ENCODE data around the gene RAB4B.
"Not testable (repeated sequence)": the region's sequence is repeated elsewhere in the genome, so short reads cannot be mapped to it uniquely, and the experiment has no call there.

RAB4B gene

GRCh38 chr19:40813182-40813581 is 35.1 kb downstream of the RAB4B start:
- H3K27ac ChIP-seq (ENCODE audit: poor library complexity, severe bottlenecking): no peak overlapping the region
- H3K27me3 ChIP-seq (ENCODE audit: insufficient read depth, poor library complexity, severe bottlenecking): no peaks in the 10 kb centered on the region
- H3K4me3 ChIP-seq (ENCODE audit: severe bottlenecking): no peak overlapping the region
- peaks cover 15% of the 10 kb centered on the region for H3K36me3 ChIP-seq (ENCODE audit: low read depth)
- H3K4me1 ChIP-seq (ENCODE audit: insufficient read depth, poor library complexity, severe bottlenecking): peaks cover 2% of the 10 kb centered on the region
- no peak for DNase-seq (ENCODE audit: low spot score)
- no peak for TF ChIP-seq CTCF (IDR thresholded peaks at IDR 0.05; ENCODE audit: poor library complexity, severe bottlenecking)
- no peak for ATAC-seq (ENCODE audit: low read depth)
- H3K9me3 ChIP-seq (ENCODE audit: severe bottlenecking): no peaks in the 10 kb centered on the region

- H3K36me3 ChIP-seq (ENCODE audit: low read depth): no peaks in the 10 kb centered on the region
- H3K4me3 ChIP-seq (ENCODE audit: severe bottlenecking): no peak overlapping the region
- no peak for TF ChIP-seq CTCF (IDR thresholded peaks at IDR 0.05; ENCODE audit: poor library complexity, severe bottlenecking)
- H3K9me3 ChIP-seq (ENCODE audit: severe bottlenecking): no peaks in the 10 kb centered on the region
- ATAC-seq (ENCODE audit: low read depth): no peak
- peaks cover 2% of the 10 kb centered on the region for H3K4me1 ChIP-seq (ENCODE audit: insufficient read depth, poor library complexity, severe bottlenecking)
- H3K27ac ChIP-seq (ENCODE audit: poor library complexity, severe bottlenecking): no peak overlapping the region
- no peaks in the 10 kb centered on the region for H3K27me3 ChIP-seq (ENCODE audit: insufficient read depth, poor library complexity, severe bottlenecking)
- DNase-seq (ENCODE audit: low spot score): no peak
These were observed 37.2 kb downstream of the RAB4B start for GRCh38 chr19:40815223-40815622.

- H3K4me1 ChIP-seq (ENCODE audit: insufficient read depth, poor library complexity, severe bottlenecking); H3K4me3 ChIP-seq (ENCODE audit: severe bottlenecking); H3K36me3 ChIP-seq (ENCODE audit: low read depth); H3K27me3 ChIP-seq (ENCODE audit: insufficient read depth, poor library complexity, severe bottlenecking); H3K27ac ChIP-seq (ENCODE audit: poor library complexity, severe bottlenecking); H3K9me3 ChIP-seq (ENCODE audit: severe bottlenecking); DNase-seq (ENCODE audit: low spot score): not testable (repeated sequence)
- peak; percentile 31 for TF ChIP-seq CTCF (IDR thresholded peaks at IDR 0.05; ENCODE audit: poor library complexity, severe bottlenecking)
- ATAC-seq (ENCODE audit: low read depth): peak; percentile 71
These were observed 40.7 kb downstream of the RAB4B start for GRCh38 chr19:40818480-40819399.

GRCh38 chr19:40819479-40820234 is 41.6 kb downstream of the RAB4B start:
- not testable (repeated sequence) for H3K27me3 ChIP-seq (ENCODE audit: insufficient read depth, poor library complexity, severe bottlenecking); ATAC-seq (ENCODE audit: low read depth); H3K27ac ChIP-seq (ENCODE audit: poor library complexity, severe bottlenecking); H3K36me3 ChIP-seq (ENCODE audit: low read depth); H3K9me3 ChIP-seq (ENCODE audit: severe bottlenecking); DNase-seq (ENCODE audit: low spot score); H3K4me3 ChIP-seq (ENCODE audit: severe bottlenecking); H3K4me1 ChIP-seq (ENCODE audit: insufficient read depth, poor library complexity, severe bottlenecking)
- TF ChIP-seq CTCF (IDR thresholded peaks at IDR 0.05; ENCODE audit: poor library complexity, severe bottlenecking): peak; percentile 79

Measured in RWPE2 (cell line).